GM19193 (cell line): ENCODE results near the gene COL15A1.

Experiments used
- POLR2A ChIP-seq: IDR thresholded peaks from 4 replicates; pipeline ENCODE4 v1.6.1; 2011; ENCODE audit not compliant: insufficient read depth, insufficient read length; ENCODE audit errors: extremely low read depth

COL15A1 gene

DNA sequence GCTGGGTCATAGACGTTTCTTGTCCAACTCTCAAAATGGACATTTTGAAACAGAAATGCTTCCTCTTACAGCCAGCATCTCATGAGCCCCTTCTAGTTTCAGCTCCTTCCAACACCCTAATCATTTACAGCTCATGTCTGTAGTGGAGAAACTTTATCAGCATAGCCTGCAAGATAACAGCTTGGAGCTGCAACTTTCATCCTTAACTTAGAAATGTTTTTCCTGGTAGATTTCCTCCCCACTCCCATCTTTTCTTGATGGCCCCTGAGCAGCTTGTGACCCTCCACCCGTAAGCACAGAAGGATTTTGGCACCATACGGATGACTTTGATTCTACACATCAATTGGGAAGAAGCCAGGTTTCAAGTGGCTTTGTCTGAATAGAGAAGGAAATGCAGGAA lies 107.7 kb downstream of the COL15A1 start:
- no peak for TF ChIP-seq POLR2A

DNA sequence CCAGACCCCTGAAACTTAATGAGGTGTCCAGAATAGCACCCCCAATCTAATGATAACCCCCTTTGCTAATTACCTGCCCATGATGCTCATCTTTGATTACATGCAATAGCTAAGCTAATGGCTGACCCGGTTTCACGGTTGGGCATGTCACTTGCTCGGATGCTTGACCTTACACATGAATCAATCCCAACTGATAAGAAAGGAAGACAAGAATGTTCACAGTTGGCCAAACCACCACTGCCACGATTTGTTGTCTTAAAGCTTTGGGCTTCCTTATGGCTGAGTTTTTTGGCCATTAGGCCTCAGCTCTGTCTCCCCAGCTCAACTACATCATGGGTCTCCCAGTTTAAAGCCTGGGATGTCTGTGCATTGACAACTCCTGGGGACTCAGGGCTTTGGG lies 108.1 kb downstream of the COL15A1 start:
- TF ChIP-seq POLR2A: no peak

DNA sequence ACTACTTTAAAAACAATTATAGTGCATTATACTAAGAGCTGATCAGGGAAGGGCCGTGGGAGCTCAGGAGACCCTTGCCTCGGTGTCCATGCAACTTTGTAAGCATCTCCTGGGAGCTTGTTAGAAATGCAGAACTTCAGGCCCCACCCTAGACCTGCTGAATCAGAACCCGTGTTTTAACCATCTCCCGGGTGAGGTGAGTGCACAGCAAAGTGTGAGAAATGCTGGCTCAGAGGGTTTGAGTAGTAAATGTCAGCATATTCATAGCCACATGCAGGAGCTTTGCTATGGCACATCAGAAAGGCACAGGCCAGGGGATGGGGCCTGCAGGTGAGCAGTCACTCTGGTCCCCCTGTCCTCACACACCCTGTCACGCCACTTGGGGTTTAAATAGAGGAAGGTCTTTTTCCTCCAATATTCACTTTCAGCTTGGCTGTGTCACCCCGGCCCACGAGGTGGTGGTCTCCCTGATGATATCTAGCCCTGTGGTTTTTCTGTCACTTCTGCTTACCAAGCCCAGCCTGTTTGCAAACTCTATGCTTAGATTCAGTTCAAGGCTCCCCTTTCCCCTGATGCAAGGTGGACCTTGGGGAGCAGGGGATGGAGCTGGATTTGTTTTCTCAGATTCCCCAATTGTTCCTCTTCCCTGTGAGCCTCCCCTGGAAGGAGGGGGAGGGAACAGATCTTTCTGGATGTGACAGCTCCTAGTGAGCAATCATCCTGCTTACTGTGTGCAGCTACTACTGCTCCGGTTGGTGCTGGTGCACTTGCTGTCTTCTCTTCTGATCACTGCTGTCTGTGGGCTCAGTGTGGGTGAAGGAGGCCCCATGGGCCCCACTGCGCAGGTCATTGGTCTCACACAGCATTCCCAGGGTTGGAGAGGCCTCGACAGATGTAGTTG lies 109.4 kb downstream of the COL15A1 start:
- no peak for TF ChIP-seq POLR2A

DNA sequence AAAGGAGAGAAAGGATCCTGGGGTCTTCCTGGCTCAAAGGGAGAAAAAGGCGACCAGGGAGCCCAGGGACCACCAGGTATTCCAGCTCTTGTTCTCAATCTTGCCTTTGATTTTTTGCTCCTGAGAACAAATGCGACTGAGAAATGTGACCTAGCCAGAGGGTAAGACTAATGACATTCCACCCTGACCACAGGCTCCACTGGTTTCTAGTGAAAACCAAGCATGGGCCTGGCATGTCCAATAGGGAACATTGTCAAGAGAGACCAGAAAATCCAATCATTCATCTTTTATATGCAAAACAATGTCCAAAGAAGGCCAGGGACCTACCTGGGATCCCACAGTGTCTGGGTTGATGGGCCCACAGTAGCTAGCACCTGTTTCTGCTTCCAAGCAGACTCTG lies 110.9 kb downstream of the COL15A1 start:
- TF ChIP-seq POLR2A: no peak

DNA sequence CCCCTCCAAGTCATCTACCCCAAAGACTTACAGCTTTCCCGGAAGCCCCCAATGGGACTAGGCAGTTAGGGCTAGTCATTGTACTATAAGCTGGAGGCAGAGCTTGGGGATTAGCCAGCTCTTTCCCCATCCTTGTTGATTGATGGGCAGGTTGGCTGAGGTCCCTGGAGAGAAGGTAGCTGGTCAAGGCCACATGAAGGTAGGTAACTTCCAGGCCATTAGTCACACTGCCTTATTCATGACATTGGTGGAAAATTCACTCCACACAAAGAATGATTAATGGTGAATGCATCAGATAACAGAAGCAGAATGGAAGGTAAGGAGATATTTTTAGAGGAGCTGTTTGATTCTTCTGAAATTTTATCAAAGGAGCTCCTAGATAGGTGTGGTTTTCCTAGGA lies 111.7 kb downstream of the COL15A1 start:
- no peak for TF ChIP-seq POLR2A

DNA sequence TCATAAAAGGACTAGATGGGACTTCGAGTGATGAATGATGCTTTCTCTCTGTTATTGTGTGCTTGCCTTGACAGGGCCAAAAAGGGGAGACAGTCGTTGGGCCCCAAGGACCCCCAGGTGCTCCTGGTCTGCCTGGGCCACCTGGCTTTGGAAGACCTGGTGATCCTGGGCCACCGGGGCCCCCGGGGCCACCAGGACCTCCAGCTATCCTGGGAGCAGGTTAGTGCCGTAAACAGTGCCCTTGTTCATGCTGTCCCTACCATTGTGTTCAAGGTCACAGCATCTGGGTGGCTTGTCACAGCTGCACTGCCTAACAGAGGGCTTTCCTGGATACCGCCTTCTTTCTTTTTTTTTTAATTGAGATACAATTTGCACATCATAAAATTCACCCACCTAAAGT lies 112.5 kb downstream of the COL15A1 start:
- no peak for TF ChIP-seq POLR2A

DNA sequence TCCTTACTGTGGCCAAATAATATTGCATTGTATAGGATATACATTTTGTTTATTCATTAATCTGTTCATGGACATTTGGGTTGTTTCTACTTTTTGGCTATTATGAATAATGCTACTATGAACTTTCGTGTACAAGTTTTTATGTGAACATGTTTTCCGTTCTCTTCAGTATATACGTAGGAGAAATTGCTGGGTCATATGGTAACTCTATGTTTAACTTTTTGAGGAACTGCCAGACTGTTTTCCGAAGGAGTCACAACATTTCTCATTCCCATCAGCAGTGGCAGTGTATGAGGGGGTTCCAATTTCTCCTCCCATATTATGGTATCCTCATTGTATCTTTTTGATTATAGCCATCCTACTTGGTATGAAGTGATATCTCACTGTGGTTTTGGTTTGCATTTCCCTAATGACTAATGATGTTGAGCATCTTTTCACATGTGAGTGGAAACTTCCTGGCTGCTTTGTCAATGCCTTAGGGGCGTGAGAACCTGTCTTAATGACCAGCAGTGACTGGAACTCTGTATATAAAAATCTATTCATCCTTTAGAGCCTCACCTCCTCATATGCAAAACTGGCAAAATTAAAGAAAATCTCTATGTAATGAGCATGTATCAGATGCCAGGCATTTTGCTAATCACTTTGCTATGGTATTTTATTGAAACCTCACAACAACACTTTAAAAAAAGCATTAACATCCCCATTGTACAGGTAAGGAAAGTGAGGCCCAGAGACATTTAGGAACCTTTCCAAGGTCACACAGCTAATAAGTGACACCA lies 113.4 kb downstream of the COL15A1 start:
- no peak for TF ChIP-seq POLR2A

DNA sequence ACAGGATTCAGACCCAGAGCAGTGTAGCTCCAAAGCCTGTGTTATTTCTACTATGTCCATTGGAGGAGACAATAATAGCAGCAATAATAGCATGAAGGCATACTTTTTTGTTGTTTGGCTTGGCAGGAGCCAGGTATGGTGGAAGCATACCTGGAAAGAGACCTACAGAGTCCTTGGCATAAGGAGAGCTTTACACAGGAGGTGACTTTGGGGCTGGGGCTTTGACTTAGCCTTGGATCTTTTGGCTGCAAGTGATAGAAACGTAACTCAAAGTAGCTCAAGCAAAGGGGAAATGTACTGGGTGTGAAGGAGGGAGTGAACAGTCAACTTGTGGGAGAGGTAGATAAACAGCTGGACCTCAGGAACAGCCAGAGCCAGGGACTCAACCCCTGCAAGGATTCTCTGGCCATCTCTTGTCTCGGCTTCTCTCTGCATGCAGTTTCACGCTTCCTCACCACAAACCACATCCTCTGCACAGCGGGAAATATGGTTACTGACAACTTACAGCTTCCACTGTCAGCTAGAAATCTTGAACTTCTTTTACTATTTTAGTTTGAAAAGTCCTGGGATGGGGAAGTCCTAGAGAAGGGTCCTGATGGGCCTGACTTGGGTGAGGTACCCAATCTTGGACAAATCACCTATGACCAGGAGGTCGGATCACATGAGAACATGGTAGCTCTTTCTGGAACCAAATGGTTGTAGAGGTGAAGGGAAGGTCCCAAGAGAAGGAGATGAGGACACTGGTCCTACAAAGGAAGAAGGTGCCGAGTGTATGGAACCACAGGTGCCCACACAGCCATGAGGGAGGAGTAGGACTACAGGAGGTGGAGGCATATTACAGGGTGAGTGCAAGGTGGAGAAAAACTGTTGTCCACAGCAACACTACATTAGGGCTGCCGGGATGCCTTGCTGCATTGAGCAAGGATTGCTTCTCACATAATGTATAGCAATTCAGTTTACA lies 114.2 kb downstream of the COL15A1 start:
- no peak for TF ChIP-seq POLR2A

DNA sequence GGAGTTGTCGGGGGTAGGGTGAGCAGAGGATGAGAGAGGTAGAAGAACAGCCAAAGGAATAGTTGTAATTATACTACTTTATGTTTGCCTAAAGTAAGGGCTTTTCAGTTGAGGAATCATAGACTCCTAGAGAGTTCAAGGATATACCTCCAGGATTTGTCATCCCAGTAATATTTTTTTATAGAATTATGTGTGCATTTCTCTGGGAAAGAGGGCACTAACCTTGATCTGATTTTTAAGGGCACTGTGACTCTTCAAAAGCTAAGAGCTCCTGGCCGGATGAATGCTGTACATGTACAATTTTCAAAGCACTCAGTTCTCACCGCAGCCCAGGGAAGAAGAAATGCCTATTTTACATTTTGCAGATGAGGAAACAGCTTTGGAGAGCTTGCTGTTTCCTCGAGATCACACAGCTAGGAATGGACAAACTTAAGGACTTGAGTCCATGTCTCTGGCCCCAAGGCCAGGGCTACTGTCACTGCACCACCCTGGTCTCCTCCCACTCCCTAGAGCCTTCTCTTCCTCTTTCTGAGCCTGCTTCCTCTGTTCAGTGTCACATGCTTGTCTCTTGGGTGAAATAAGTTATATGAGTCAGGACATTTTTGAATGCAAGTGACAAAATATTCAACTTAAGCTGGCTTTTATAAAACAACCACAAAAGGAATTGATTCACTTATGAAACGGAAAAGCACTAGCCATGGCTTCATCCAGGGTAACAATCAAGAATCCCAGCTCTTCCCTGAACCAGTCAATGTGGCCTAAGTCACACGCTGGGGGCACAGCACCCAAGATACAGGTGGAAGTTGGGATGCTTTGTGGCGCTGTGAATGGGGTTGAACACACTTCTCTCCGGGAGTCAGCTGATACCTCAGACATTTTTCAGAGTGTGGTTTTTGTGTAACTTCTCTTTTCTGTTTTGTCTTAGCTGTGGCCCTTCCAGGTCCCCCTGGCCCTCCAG lies 115.5 kb downstream of the COL15A1 start:
- TF ChIP-seq POLR2A: no peak

DNA sequence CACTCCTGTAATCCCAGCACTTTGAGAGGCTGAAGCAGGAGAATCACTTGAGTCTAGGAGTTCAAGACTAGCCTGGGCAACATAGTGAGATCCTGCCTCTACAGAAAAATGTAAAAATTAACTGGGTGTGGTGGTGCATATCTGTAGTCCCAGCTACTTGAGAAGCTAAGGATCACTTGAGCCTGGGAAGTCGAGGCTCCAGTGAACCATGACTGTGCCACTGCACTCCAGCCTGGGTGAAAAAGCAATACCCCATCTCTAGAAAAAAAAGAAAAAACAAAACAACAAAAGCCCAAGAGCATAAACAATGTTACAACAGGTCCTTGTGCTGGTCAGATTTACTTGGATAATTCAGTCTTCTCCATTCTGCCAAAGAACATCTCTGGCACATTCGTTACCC lies 116.9 kb downstream of the COL15A1 start:
- TF ChIP-seq POLR2A: no peak

DNA sequence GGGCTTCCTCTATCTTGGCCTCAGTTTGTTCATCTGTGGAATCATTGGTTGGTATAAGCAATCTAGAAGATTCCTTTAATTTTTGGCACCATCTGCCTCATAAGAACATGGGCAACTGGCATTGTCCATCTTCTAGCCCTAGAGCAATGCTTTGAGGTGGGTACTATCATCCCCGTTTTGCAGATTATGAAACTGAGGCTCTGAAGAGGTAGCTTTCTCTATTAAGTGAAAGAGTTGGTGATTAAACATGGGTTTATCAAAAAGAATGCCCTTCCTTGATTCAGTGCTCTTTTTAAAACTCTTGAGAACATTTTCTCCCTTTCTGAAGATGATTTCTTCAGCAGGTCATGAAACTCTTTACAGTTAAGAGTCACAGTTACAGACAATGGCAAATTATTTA lies 118.8 kb downstream of the COL15A1 start:
- TF ChIP-seq POLR2A: no peak

DNA sequence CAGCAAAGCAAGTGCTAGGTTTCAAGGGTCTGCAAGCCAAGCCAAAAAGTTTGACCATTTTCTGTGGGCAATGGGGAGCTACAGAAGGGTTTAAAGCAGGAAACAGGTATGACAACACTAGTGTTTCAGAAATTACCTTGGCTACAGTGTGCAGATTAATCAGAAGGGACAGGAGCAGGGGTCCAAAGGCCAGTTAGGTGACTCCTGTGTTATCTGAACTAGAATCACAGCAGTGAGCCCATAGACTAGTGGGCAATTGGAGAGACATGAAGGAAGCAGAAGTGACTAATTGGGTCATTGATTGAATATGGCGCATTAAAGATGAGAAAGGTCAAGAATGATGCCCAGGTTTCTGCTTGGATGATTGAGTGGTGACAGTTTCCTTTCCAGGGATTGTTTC lies 119.8 kb downstream of the COL15A1 start:
- no peak for TF ChIP-seq POLR2A

DNA sequence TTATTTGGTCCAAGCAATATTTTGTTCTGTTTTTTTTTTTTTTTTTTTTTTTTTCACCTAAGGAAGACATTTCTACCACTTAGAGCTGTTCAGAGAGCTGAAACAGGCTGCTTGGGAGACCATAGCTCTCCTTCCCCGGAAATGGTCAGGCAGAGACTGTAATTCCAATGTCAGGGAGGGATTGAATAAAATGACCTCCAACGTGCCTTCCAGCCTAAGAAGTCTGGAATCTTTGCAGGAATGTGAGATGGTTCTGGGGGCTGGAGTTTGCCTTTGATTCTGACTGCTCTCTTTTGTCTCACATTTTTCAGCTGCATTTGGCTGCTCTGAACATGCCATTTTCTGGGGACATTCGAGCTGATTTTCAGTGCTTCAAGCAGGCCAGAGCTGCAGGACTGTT lies 122.9 kb downstream of the COL15A1 start:
- no peak for TF ChIP-seq POLR2A

DNA sequence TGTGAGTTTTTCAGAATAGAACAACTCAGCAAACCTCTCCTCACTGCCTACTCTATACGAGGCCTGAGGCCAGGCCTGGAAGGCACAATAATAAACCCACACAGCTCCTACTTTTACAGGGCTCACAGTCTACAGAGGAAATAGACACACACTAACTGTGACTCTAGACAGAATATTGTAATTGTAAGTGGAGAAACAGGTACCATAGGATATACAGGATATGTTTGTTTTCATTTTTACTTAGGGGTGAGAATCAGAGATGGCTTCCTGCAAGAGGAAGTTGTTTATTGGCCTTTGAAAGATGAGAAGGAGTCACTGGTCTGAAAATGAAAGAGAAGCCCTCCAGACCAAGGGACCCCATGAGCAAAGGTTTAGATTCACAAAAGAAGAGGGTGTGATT lies 125.4 kb downstream of the COL15A1 start:
- no peak for TF ChIP-seq POLR2A
